H9 (cell line): ENCODE results near the gene CDH22. TPM values are rescaled to one million over a fixed set of nuclear protein-coding genes. Genes with fewer than 3 reads are reported as not detected.

Source experiments
- DNase-seq: peaks from one replicate; pipeline ENCODE4 v3.0.0-alpha.2; 2017
- H2AFZ ChIP-seq: one replicate; pipeline ENCODE4 v1.6.1; 2013; ENCODE audit warnings: mild to moderate bottlenecking, low read length, control low read depth, moderate library complexity
- H2AK5ac ChIP-seq: 2 replicates; pipeline ENCODE4 v1.6.1; 2013; ENCODE audit warnings: low read length, control low read depth, mixed read lengths; ENCODE audit not compliant: insufficient read length
- H2BK120ac ChIP-seq: one replicate; pipeline ENCODE4 v1.6.1; 2013; ENCODE audit warnings: low read depth, mild to moderate bottlenecking, low read length, control low read depth, inconsistent platforms; ENCODE audit not compliant: poor library complexity, severe bottlenecking
- H2BK12ac ChIP-seq: 2 replicates; pipeline ENCODE4 v1.6.1; 2013; ENCODE audit warnings: low read length, control low read depth, mixed read lengths, low read depth; ENCODE audit not compliant: insufficient read length
- H2BK15ac ChIP-seq: 2 replicates; pipeline ENCODE4 v1.6.1; 2013; ENCODE audit warnings: low read depth, low read length, control low read depth
- H2BK20ac ChIP-seq: one replicate; pipeline ENCODE4 v1.6.1; 2013; ENCODE audit warnings: low read depth, mild to moderate bottlenecking, low read length, control low read depth, inconsistent platforms; ENCODE audit not compliant: poor library complexity, severe bottlenecking
- H2BK5ac ChIP-seq: 2 replicates; pipeline ENCODE4 v1.6.1; 2013; ENCODE audit warnings: low read length, control low read depth, mixed read lengths; ENCODE audit not compliant: insufficient read length
- H3K14ac ChIP-seq: 2 replicates; pipeline ENCODE4 v1.6.1; 2013; ENCODE audit warnings: low read length, control low read depth; ENCODE audit not compliant: insufficient read depth
- H3K18ac ChIP-seq: 2 replicates; pipeline ENCODE4 v1.6.1; 2013; ENCODE audit warnings: low read depth, mild to moderate bottlenecking, mixed read lengths, low read length, control low read depth; ENCODE audit not compliant: insufficient read length
- H3K23ac ChIP-seq: 2 replicates; pipeline ENCODE4 v1.6.1; 2013; ENCODE audit warnings: low read length, control low read depth, mixed read lengths, low read depth; ENCODE audit not compliant: insufficient read length
- H3K23me2 ChIP-seq: 2 replicates; pipeline ENCODE4 v1.6.1; 2013; ENCODE audit warnings: low read depth, mild to moderate bottlenecking, mixed read lengths, low read length, control low read depth; ENCODE audit not compliant: insufficient read length, poor library complexity, severe bottlenecking
- H3K27ac ChIP-seq: 2 replicates; pipeline ENCODE4 v1.5.1; 2013; ENCODE audit warnings: low read length, control low read depth, mixed read lengths, low read depth; ENCODE audit not compliant: insufficient read length
- H3K27me3 ChIP-seq: 2 replicates; pipeline ENCODE4 v1.6.1; 2013; ENCODE audit warnings: low read length, control low read depth, inconsistent platforms; ENCODE audit not compliant: insufficient read depth
- H3K4ac ChIP-seq: 2 replicates; pipeline ENCODE4 v1.6.1; 2013; ENCODE audit warnings: low read depth, mild to moderate bottlenecking, control low read depth, inconsistent platforms, low read length, moderate library complexity
- H3K4me1 ChIP-seq: 2 replicates; pipeline ENCODE4 v1.6.1; 2013; ENCODE audit warnings: low read length, control low read depth, inconsistent platforms; ENCODE audit not compliant: insufficient read depth
- H3K4me2 ChIP-seq: 2 replicates; pipeline ENCODE4 v1.6.1; 2013; ENCODE audit warnings: low read length, control low read depth, mixed read lengths; ENCODE audit not compliant: insufficient read length, insufficient read depth
- H3K56ac ChIP-seq: 2 replicates; pipeline ENCODE4 v1.6.1; 2013; ENCODE audit warnings: low read depth, mild to moderate bottlenecking, mixed read lengths, low read length, control low read depth; ENCODE audit not compliant: insufficient read length
- H3K79me1 ChIP-seq: 2 replicates; pipeline ENCODE4 v1.6.1; 2013; ENCODE audit warnings: low read depth, mild to moderate bottlenecking, moderate library complexity, low read length, control low read depth, inconsistent platforms; ENCODE audit not compliant: insufficient read depth, poor library complexity, severe bottlenecking
- H3K79me2 ChIP-seq: 2 replicates; pipeline ENCODE4 v1.6.1; 2013; ENCODE audit warnings: low read length, control low read depth, inconsistent platforms; ENCODE audit not compliant: insufficient read depth
- H3K9ac ChIP-seq: 2 replicates; pipeline ENCODE4 v1.6.1; 2013; ENCODE audit warnings: low read length, control low read depth, mixed read lengths; ENCODE audit not compliant: insufficient read length; ENCODE audit errors: extremely low read depth
- H3K9me3 ChIP-seq: one replicate; pipeline ENCODE4 v1.6.1; 2013; ENCODE audit warnings: low read depth, low read length, inconsistent platforms; ENCODE audit not compliant: control insufficient read depth
- H3T11ph ChIP-seq: one replicate; pipeline ENCODE4 v1.6.1; 2013; ENCODE audit warnings: mild to moderate bottlenecking, low read length, control low read depth, inconsistent platforms
- H4K20me1 ChIP-seq: one replicate; pipeline ENCODE4 v1.6.1; 2013; ENCODE audit not compliant: control insufficient read depth, insufficient read length, insufficient read depth
- H4K5ac ChIP-seq: 2 replicates; pipeline ENCODE4 v1.6.1; 2013; ENCODE audit warnings: low read depth, mild to moderate bottlenecking, mixed read lengths, low read length, control low read depth; ENCODE audit not compliant: insufficient read length
- H4K8ac ChIP-seq: replicated peaks from 2 replicates; pipeline ENCODE4 v1.6.1; 2013; ENCODE audit warnings: low read length, control low read depth, mixed read lengths, low read depth; ENCODE audit not compliant: insufficient read length
- H4K91ac ChIP-seq: 2 replicates; pipeline ENCODE4 v1.6.1; 2013; ENCODE audit warnings: low read depth, mild to moderate bottlenecking, moderate library complexity, mixed read lengths, low read length, control low read depth; ENCODE audit not compliant: insufficient read length
- H3K27ac Mint-ChIP-seq, 3 experiments: 2 replicates in 2 of 3; 3 replicates in 1 of 3; pipeline ENCODE4 v1.8.0; 2020 to 2021; ENCODE audit warnings: mixed read lengths in 3 of 3, mild to moderate bottlenecking in 1 of 3, moderate library complexity in 1 of 3
- H3K27me3 Mint-ChIP-seq: 2 replicates; pipeline ENCODE4 v1.8.0; 2021; ENCODE audit warnings: low read depth, mild to moderate bottlenecking, moderate library complexity, mixed read lengths
- H3K36me3 Mint-ChIP-seq, 3 experiments: 2 replicates in 2 of 3; 3 replicates in 1 of 3; pipeline ENCODE4 v1.8.0; 2020 to 2021; ENCODE audit warnings: low read depth in 3 of 3, mixed read lengths in 3 of 3; ENCODE audit not compliant: insufficient read depth in 1 of 3
- H3K4me1 Mint-ChIP-seq, 2 experiments: 2 replicates each; pipeline ENCODE4 v1.8.0; 2020; ENCODE audit warnings: mixed read lengths in 2 of 2
- H3K4me3 Mint-ChIP-seq, 2 experiments: 2 replicates in 1 of 2; 3 replicates in 1 of 2; pipeline ENCODE4 v1.8.0; 2020 to 2021; ENCODE audit warnings: mild to moderate bottlenecking in 2 of 2, mixed read lengths in 2 of 2, moderate library complexity in 1 of 2
- H3K9me3 Mint-ChIP-seq, 2 experiments: 2 replicates in 1 of 2; 3 replicates in 1 of 2; pipeline ENCODE4 v1.8.0; 2020; ENCODE audit warnings: mild to moderate bottlenecking in 2 of 2, mixed read lengths in 2 of 2, moderate library complexity in 1 of 2
- CTCF ChIP-seq: fragments of 200-600 bp; sonication (generic); conservative IDR thresholded peaks from 3 replicates; pipeline ENCODE4 v1.8.0; 2021; ENCODE audit warnings: antibody characterized with exemption, mild to moderate bottlenecking
- WGBS: extraction: QIAGEN DNeasy Blood & Tissue Kit; methylation state at CpG from one replicate; pipeline ENCODE4 v1.1.7; 2013; ENCODE audit warnings: missing lambda C conversion rate, low lambda C conversion rate, mixed read lengths; ENCODE audit not compliant: insufficient read length; ENCODE audit errors: extremely low coverage; 5-methylcytosine and 5-hydroxymethylcytosine counted together
- total RNA-seq: library from RNA; stranded (reverse); gene quantifications from 2 replicates; pipeline ENCODE4 v1.2.1, GENCODE V29; 2021

CDH22 gene
- total RNA-seq, 1 experiment from 2014 or later: not detected

- Histone ChIP-seq H3K23me2 (no peaks in the 10 kb centered on the region), H3K27me3 (no peaks in the 10 kb centered on the region), H3K27ac (no peak overlapping the region), H4K5ac (no peak overlapping the region), H3T11ph (no peak overlapping the region), H2BK12ac (no peak overlapping the region), H2BK120ac (no peak overlapping the region), H3K4me2 (no peak overlapping the region), H3K9me3 (no peaks in the 10 kb centered on the region), H3K23ac (no peak overlapping the region), H3K79me1 (no peaks in the 10 kb centered on the region), H4K20me1 (no peaks in the 10 kb centered on the region), H4K8ac (no peak overlapping the region), H3K4ac (no peak overlapping the region), H3K79me2 (no peaks in the 10 kb centered on the region), H2AK5ac (no peak overlapping the region), H3K9ac (no peak overlapping the region), H2BK5ac (no peak overlapping the region), H2AFZ (no peak overlapping the region), H3K18ac (no peak overlapping the region), H2BK20ac (no peak overlapping the region), H4K91ac (no peak overlapping the region), H3K4me1 (no peaks in the 10 kb centered on the region), H3K56ac (no peak overlapping the region), H2BK15ac (no peak overlapping the region), H3K14ac (no peak overlapping the region)
- Mint-ChIP-seq H3K27ac (no peak overlapping the region), H3K4me3 (no peak overlapping the region), H3K4me1 (peaks cover 16 to 32% of the 10 kb centered on the region in 2 experiments), H3K27me3 (peaks cover 19% of the 10 kb centered on the region), H3K36me3 (no peaks in the 10 kb centered on the region), H3K9me3 (no peaks in the 10 kb centered on the region)
- no CpG with 5 or more reads among the region's 10 CpGs for WGBS
- no peak for TF ChIP-seq CTCF
- DNase-seq: no peak
Measured at GRCh38 chr20:46279103-46279502, 29.2 kb downstream of the CDH22 start.
